Smooth muscle cell (in vitro differentiated cells): Measurements from ENCODE around the gene ANTKMT. TPM values are rescaled to one million over a fixed set of nuclear protein-coding genes. Genes with fewer than 3 reads are reported as not detected.

Source experiments
- DNase-seq: peaks from one replicate; lab custom pipeline; 2025; ENCODE audit not compliant: unreplicated experiment; lab: John Stamatoyannopoulos, UW
- H2AFZ ChIP-seq: fragments of 200-600 bp; sonication (generic); 2 replicates; pipeline ENCODE4 v1.6.0; 2016; ENCODE audit warnings: antibody characterized with exemption, low read depth, mild to moderate bottlenecking
- H3F3A ChIP-seq: fragments of 200-600 bp; sonication (generic); 2 replicates; pipeline ENCODE4 v1.6.0; 2017; ENCODE audit warnings: antibody characterized with exemption, low read depth
- H3K27ac ChIP-seq: fragments of 200-600 bp; sonication (generic); 2 replicates; pipeline ENCODE4 v1.5.1; 2016; ENCODE audit warnings: low read depth, mild to moderate bottlenecking
- H3K27me3 ChIP-seq: fragments of 200-600 bp; sonication (generic); 2 replicates; pipeline ENCODE4 v1.6.1; 2016; ENCODE audit warnings: low read depth, mild to moderate bottlenecking
- H3K36me3 ChIP-seq: fragments of 200-600 bp; sonication (generic); 2 replicates; pipeline ENCODE4 v1.5.1; 2016; ENCODE audit warnings: low read depth
- H3K4me1 ChIP-seq: fragments of 200-600 bp; sonication (generic); 2 replicates; pipeline ENCODE4 v1.5.1; 2016; ENCODE audit warnings: low read depth
- H3K4me2 ChIP-seq: fragments of 200-600 bp; sonication (generic); 2 replicates; pipeline ENCODE4 v1.6.0; 2016; ENCODE audit warnings: mild to moderate bottlenecking
- H3K4me3 ChIP-seq: fragments of 200-600 bp; sonication (generic); 2 replicates; pipeline ENCODE4 v1.5.1; 2016; ENCODE audit warnings: mild to moderate bottlenecking
- H3K79me2 ChIP-seq: fragments of 200-600 bp; sonication (generic); 2 replicates; pipeline ENCODE4 v1.6.0; 2016; ENCODE audit warnings: low read depth, mild to moderate bottlenecking
- H3K9ac ChIP-seq: fragments of 200-600 bp; sonication (generic); 2 replicates; pipeline ENCODE4 v1.6.0; 2016; ENCODE audit warnings: low read depth
- H3K9me3 ChIP-seq: fragments of 200-600 bp; sonication (generic); replicated peaks from 2 replicates; pipeline ENCODE4 v1.5.1; 2016; ENCODE audit warnings: low read depth
- H4K20me1 ChIP-seq: fragments of 200-600 bp; sonication (generic); 2 replicates; pipeline ENCODE4 v1.6.0; 2016; ENCODE audit warnings: low read depth
- WGBS: methylation state at CpG from one replicate; pipeline ENCODE4 v1.1.7; 2016; ENCODE audit warnings: low lambda C conversion rate; 5-methylcytosine and 5-hydroxymethylcytosine counted together
- polyA plus RNA-seq: library from polyadenylated mRNA; unstranded; fragments of >200 nt; fragmentation: Nextera tagmentation; extraction: Ambion mirVana; gene quantifications from 2 replicates; pipeline ENCODE4 v1.2.1, GENCODE V29; 2016
- total RNA-seq: library from RNA; depleted of rRNA; stranded (reverse); fragments of >200 nt; gene quantifications from 2 replicates; pipeline ENCODE4 v1.2.3, GENCODE V29; 2014
- TF ChIP-seq, protein P1 (sequence below): fragments of 200-600 bp; sonication (generic); IDR thresholded peaks from 2 replicates; pipeline ENCODE4 v1.5.1; 2017; ENCODE audit warnings: borderline replicate concordance, mild to moderate bottlenecking, antibody characterized with exemption; ENCODE audit not compliant: insufficient read depth, poor library complexity, severe bottlenecking

ANTKMT gene
- 11.9 and 15.6 TPM in 2 replicates for total RNA-seq
- 39.8 and 40.9 TPM in 2 replicates for polyA plus RNA-seq

- H3K27ac ChIP-seq: peak within 1 kb of the TSS; percentile 62
- peak within 1 kb of the TSS; percentile 100 for H3K4me2 ChIP-seq
- H3K4me3 ChIP-seq: peak within 1 kb of the TSS; percentile 91
- peak; percentile 63 for DNase-seq
- peaks cover 11% of the 10 kb centered on the region for H3K4me1 ChIP-seq
- H3F3A ChIP-seq: no peaks in the 10 kb centered on the region
- H3K36me3 ChIP-seq: no peaks in the 10 kb centered on the region
- peak within 1 kb of the TSS; percentile 71 for H3K9ac ChIP-seq
- 13% methylated on average over 86 of the region's 106 CpGs for WGBS
- H2AFZ ChIP-seq: peak within 1 kb of the TSS; percentile 85
- H4K20me1 ChIP-seq: peaks cover 14% of the 10 kb centered on the region
- TF ChIP-seq, protein P1, sequence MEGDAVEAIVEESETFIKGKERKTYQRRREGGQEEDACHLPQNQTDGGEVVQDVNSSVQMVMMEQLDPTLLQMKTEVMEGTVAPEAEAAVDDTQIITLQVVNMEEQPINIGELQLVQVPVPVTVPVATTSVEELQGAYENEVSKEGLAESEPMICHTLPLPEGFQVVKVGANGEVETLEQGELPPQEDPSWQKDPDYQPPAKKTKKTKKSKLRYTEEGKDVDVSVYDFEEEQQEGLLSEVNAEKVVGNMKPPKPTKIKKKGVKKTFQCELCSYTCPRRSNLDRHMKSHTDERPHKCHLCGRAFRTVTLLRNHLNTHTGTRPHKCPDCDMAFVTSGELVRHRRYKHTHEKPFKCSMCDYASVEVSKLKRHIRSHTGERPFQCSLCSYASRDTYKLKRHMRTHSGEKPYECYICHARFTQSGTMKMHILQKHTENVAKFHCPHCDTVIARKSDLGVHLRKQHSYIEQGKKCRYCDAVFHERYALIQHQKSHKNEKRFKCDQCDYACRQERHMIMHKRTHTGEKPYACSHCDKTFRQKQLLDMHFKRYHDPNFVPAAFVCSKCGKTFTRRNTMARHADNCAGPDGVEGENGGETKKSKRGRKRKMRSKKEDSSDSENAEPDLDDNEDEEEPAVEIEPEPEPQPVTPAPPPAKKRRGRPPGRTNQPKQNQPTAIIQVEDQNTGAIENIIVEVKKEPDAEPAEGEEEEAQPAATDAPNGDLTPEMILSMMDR: no peak
- H3K27me3 ChIP-seq: no peaks in the 10 kb centered on the region
- no peaks in the 10 kb centered on the region for H3K79me2 ChIP-seq
- no peaks in the 10 kb centered on the region for H3K9me3 ChIP-seq
Observed at GRCh38 chr16:720990-721764, at the start of gene ANTKMT. TSS of gene ANTKMT (plus strand) at chr16:721146. CDS start at chr16:721275, 129 bp downstream.

DNA sequence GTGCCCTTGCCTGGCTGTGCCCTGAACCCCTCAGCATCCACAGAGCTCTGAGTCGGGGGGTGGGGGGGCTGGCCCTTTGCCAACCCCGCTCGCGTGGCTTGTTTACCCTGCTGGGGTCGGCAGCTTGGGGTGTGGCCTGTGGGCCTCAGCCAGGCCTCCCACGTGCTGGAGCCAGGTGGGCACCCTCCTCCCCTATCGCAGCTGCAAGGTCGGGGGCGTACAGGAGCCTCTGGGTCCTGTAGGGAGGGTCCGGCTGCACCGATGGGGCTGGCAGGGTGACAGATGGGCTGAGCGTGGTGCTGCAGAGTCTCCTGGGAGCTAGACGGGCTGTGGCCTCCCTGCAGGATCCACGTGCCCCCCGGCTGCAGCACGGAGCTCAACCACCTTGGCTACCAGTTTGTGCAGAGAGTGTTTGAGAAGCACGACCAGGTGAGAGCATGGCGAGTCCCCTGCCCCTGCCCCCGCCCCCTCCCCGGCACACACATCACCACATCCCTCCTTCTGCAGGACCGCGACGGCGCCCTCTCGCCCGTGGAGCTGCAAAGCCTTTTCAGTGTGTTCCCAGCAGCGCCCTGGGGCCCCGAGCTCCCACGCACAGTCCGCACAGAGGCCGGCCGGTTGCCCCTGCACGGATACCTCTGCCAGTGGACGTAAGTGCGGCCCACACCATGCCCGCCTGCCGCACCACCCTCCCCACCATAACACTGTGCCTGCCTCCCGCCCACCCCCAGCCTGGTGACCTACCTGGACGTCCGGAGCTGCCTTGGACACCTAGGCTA, 49.4 kb upstream of the ANTKMT start:
- Histone ChIP-seq H3F3A (peaks cover 4% of the 10 kb centered on the region), H3K36me3 (no peaks in the 10 kb centered on the region), H3K79me2 (peaks cover 22% of the 10 kb centered on the region), H3K9me3 (no peaks in the 10 kb centered on the region), H3K27me3 (no peaks in the 10 kb centered on the region), H2AFZ (no peak overlapping the region), H3K27ac (no peak overlapping the region), H3K4me3 (no peak overlapping the region), H4K20me1 (peaks cover 35% of the 10 kb centered on the region), H3K4me1 (peaks cover 11% of the 10 kb centered on the region), H3K9ac (no peak overlapping the region), H3K4me2 (no peak overlapping the region)
- TF ChIP-seq, protein P1: no peak
- DNase-seq: no peak
- WGBS: 97% methylated on average over 22 of the region's 40 CpGs

DNA sequence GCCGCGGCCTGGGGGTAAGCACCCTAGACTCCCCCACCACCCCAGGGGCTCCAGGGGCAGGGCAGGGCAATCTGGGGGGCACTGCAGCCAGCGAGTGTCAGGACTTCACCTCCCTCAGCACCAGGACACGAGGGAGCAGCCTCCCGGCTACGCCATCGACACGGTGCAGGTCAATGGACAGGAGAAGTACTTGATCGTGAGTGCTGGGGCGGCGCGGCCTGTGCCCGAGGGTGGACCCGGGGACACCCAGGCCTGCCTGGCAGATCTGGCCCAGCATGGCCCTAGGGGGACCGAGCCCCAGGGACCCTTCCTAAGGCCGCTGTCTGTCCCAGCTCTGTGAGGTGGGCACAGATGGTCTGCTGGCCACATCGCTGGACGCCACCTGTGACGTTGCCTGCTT, 48.6 kb upstream of the ANTKMT start:
- peaks cover 11% of the 10 kb centered on the region for H3K4me1 ChIP-seq
- no peaks in the 10 kb centered on the region for H3K27me3 ChIP-seq
- peaks cover 35% of the 10 kb centered on the region for H4K20me1 ChIP-seq
- no peak overlapping the region for H3K4me2 ChIP-seq
- H3K27ac ChIP-seq: no peak overlapping the region
- no peak overlapping the region for H3K9ac ChIP-seq
- peaks cover 4% of the 10 kb centered on the region for H3F3A ChIP-seq
- H3K9me3 ChIP-seq: no peaks in the 10 kb centered on the region
- H3K79me2 ChIP-seq: peaks cover 22% of the 10 kb centered on the region
- WGBS: 98% methylated on average over 19 of the region's 19 CpGs
- DNase-seq: no peak
- H3K4me3 ChIP-seq: no peak overlapping the region
- no peak overlapping the region for H2AFZ ChIP-seq
- no peaks in the 10 kb centered on the region for H3K36me3 ChIP-seq
- TF ChIP-seq, protein P1: no peak
